ENCODE measurements around the gene ANKS1A.
A peak's percentile ranks its signal among the peaks of the same experiment; 100 is the strongest.

Gene ANKS1A

GRCh38 chr6:35016502-35017321 lies 127.7 kb downstream of the ANKS1A start:
- DNase-seq (ENCODE audit: low read depth): peak; percentile 72
- TF ChIP-seq CTCF (conservative IDR thresholded peaks at IDR 0.05; ENCODE audit: control insufficient read depth, insufficient read depth, low read depth, low read length): no peak
- peak overlapping the region; percentile 10 for H3K4me3 ChIP-seq (ENCODE audit: control insufficient read depth, low read depth, low read length)

GRCh38 chr6:35017411-35018181 lies 128.5 kb downstream of the ANKS1A start:
- peak; percentile 56 for DNase-seq (ENCODE audit: low read depth)
- peak overlapping the region; percentile 10 for H3K4me3 ChIP-seq (ENCODE audit: control insufficient read depth, low read depth, low read length)
- no peak for TF ChIP-seq CTCF (conservative IDR thresholded peaks at IDR 0.05; ENCODE audit: control insufficient read depth, insufficient read depth, low read depth, low read length)

- no peak for TF ChIP-seq CTCF (conservative IDR thresholded peaks at IDR 0.05; ENCODE audit: control insufficient read depth, insufficient read depth, low read depth, low read length)
- H3K4me3 ChIP-seq (ENCODE audit: control insufficient read depth, low read depth, low read length): no peak overlapping the region
- DNase-seq (ENCODE audit: low read depth): no peak
Measured at GRCh38 chr6:35018182-35018519, 129.1 kb downstream of the ANKS1A start.

GRCh38 chr6:35018746-35019145 lies 129.7 kb downstream of the ANKS1A start:
- no peak for DNase-seq (ENCODE audit: low read depth)
- no peak for TF ChIP-seq CTCF (conservative IDR thresholded peaks at IDR 0.05; ENCODE audit: control insufficient read depth, insufficient read depth, low read depth, low read length)
- no peak overlapping the region for H3K4me3 ChIP-seq (ENCODE audit: control insufficient read depth, low read depth, low read length)

- TF ChIP-seq CTCF (conservative IDR thresholded peaks at IDR 0.05; ENCODE audit: control insufficient read depth, insufficient read depth, low read depth, low read length): no peak
- no peak for DNase-seq (ENCODE audit: low read depth)
- no peak overlapping the region for H3K4me3 ChIP-seq (ENCODE audit: control insufficient read depth, low read depth, low read length)
Measured at GRCh38 chr6:35019171-35019570, 130.1 kb downstream of the ANKS1A start.

GRCh38 chr6:35019831-35020230 lies 130.8 kb downstream of the ANKS1A start:
- H3K4me3 ChIP-seq (ENCODE audit: control insufficient read depth, low read depth, low read length): no peak overlapping the region
- no peak for DNase-seq (ENCODE audit: low read depth)
- TF ChIP-seq CTCF (conservative IDR thresholded peaks at IDR 0.05; ENCODE audit: control insufficient read depth, insufficient read depth, low read depth, low read length): no peak

Measured in fibroblast of mammary gland (primary cell).